GOT3 (cell line): Measurements from ENCODE around the gene WNT6.

Experiments
- DNase-seq: peaks from one replicate; lab custom pipeline; 2025; ENCODE audit warnings: mixed read lengths; lab: John Stamatoyannopoulos, UW

Gene WNT6

DNA sequence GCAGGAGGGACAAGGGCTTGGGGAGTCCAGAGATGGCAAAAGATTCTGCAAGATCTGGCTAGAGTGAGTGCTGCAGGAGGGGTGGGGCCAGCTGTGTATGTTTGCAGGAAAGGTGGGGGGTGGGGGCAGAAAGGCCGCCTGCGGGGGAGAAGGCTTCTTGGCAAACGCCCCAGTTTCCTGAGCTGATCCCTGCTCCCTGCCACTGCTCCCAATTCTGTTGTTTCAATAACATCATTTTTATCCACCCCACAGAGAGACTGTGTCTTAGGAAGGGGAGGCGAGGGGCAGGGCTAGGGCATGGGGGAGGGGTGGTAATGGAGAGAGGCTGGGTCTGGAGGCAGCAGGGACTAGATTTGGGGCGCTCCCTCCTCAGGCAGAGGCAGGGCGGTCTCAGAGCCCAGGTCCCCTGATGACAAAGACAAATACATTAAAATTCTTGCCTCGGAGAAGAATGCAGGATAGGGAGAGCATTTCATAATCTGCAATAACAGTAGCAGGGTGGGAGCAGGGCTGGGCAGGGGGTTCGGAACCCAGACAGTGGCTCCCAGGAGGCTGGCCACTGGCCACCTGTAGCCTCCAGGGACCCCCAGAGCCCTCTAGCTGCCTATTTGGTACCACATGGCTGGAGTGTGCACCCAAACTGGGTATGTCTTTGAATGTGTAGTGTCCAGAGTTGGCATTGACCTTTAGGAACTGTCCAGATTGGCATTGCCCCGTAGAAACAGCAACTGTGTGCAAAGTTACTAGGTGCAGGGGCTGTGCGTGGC, 2.1 kb upstream of the WNT6 start:
- no peak for DNase-seq

DNA sequence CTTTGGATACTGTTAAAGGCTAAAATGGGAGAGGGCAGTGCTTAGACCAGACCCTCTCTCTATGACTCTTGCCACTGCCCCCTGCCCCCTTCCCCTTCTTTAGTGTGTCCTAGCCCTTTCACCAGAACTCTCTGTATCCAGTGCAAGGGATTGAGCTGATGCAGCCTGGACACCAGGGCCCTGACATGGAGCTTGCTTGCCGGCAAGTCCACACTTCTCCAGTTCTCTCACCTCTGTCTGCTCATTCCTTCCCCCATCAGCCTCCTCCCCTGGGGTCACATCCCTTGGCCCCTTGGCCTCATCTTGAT, 1.5 kb upstream of the WNT6 start:
- no peak for DNase-seq

DNA sequence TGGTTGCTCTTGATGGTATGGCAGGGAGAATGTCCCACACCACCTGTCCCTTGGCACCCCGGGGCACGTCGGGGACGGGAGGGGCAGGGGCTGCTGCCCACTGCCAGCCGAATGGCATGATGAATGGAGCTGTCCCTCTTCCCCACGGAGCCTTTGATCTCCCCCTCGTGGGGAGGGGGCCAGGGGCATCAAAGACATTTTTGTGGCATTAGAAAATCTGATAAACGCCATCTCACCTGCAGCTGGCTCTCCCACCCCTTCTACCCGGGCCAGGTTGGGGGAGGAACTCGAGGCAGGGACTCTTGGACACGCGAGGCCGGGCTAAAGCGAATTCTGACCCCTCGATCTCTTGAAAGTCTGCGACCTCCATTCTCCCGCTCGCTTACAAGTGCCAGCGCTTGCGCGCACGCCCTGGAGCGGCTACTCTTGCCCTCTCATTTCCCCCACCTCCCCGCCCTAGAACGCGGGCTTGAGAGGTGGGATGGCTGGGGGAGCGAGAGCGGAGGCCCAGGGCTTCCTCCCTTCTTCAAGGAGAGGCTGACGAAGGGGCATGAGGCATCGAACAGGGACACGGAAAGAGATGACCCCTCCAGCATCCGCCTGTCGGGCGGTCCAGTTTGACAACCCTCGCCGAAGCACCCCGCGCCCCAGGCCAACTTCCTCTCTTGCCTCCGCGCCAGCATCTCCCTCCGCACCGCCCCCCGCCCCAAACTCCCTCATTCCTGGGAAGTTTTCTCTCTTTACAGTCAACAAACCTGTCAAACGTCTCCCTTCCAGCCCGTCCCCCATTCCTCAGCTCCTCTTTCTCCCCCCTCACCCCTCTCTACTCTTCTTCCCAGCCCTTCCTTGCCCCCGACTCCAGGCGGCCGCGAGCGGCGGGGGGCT, 692 bp upstream of the WNT6 start:
- DNase-seq = no peak

DNA sequence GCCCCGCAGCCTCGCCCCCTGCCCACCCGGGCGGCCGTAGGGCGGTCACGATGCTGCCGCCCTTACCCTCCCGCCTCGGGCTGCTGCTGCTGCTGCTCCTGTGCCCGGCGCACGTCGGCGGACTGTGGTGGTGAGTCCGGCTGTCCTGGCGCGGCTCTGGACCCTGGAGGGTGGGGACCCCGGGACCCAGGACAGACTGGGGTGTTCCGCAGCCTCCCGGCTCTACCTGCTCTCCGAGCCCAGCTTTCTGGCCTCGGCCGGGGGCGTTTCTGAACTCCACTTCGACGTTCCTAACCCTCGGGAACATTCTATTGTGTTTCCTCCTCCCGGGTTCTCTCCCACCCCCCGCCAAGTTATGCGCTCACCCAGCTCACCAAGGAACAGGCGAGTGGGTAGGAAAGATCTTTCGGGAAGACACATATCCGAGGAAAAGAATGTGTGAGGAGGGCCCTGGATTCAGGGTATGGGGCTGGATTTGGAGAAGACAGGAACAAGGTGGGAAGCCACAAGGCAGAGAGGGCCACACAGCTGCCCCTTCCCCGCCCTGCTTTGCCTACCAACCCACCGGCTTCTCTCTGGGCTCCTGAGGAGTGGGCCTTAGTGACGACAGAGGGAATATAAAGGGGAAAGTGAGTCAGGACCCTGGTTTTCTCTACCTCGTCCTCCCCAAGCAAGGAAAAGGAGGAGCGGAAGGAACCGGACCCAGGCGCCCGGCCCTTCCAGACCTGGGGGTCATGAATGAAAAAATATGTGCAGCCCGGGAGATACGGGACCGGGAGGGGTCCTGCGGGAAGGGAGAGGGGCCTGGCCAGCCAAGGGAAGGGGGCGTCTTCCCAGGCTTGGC, 605 bp downstream of the WNT6 start:
- no peak for DNase-seq

DNA sequence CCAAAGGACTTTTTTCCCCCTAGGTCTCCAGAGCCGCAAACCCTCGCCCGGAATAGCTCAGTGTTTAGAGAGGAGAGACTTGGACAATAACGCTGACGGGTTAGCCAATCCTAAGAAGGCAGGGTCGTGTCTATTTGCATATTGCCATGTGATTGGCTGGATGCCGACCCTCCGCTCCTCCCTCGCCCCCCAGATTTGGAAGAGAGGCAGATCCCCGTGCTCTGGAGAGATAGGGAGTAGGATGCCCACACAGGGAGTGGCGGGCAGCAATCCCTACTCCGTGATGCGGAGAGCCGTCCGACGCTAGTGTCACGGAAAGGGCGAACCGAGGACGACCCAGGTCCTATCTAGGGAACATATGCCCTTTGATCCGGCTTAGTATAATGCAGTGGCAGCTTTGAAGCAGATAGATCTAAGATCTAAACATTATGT, 1.4 kb downstream of the WNT6 start:
- no peak for DNase-seq

DNA sequence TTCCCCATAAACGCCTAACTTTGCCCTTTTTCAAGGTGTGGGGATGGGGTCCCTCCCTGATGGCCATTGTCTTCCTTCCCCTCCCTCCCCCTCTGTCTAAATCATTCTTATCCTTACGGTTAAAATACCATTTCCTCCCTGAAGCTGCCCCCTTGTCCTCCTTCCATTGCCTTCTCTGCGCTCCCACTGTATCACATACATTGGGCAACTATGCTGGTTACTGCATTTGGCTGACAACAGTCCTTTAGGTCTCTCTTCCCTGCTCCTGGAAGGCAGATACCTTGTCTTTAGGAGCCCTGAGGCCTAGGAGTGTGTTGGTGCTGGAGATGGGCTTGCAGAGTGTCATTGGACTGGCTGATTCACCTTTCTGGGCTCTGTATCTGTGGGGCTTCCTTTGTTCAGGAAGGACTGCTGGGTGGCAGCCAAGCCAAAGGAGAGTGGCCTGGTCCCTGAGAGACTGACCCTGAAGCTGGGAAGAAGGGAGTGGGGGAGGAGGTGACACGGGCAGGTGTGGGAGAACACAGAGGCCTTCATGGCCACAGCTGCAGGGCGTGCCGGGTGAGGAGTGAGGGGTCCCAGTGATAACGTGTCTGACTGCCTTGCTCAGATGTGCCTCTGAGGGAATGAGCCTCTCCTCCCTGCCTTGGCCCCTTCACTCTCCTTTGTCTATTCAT, 2.2 kb downstream of the WNT6 start:
- DNase-seq = no peak

DNA sequence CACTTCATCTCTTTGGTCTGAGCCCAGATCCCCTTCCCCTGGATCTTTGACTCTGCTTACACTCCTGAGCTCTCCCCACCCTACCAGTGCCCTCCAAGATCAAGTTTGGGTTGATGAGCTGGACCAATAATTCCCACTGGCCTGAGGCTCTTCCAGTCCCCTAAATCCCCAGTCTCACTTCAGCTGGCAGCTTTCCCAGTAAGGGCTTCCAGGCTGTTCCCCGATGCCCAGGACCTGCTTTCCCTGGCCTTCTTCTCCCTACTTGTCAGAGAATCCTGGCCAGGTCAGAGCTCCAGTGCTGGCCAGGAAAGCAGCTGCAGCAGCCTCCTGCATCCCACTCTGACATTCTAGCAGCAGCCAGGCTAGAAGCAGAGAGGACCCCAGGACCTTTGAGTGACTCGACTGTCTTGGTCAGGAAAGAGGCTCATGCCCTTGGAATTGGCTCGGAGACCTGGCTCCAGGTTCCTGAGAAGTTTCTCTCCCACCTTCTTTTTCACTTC, 3.5 kb downstream of the WNT6 start:
- DNase-seq = no peak

DNA sequence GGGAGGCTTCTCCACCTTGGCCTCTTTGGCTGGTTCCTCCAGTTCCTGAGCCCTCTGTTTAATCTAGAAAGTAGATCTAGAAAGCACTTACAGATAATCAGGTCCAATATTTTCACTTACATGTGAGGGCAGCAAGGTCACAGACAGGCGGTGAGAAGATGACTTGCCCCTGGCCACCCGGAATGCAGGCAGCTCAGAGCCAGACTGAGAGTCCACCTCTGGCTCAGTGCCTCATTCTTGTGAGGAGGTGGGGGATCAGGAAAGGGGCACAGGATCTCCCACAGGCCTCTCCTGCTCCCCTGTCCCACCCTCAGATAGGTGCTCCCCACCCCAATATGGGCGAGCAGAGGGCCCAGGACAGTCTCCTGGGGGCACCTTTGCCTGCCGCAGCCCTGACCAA, 5.8 kb downstream of the WNT6 start:
- DNase-seq = no peak

DNA sequence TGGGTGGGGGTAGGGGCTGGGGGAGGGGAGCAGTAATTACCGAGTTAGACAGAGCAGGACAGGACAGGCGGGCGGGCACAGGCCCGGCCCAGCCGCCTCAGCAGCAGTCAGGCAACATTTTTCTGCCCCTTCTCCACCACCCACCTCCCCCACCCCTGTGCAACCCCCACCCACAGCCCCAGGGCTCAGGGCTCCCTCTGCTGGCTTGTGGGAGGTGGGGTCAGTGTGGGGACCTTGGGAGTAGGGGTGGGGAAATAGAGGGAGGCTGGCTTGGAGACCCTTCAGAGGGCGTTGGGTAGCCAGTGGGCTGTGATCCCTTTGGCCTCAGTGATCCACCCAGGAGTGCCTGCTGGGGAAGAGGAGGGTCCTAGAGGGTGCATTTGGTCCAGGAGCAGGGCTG, 6.4 kb downstream of the WNT6 start:
- no peak for DNase-seq

DNA sequence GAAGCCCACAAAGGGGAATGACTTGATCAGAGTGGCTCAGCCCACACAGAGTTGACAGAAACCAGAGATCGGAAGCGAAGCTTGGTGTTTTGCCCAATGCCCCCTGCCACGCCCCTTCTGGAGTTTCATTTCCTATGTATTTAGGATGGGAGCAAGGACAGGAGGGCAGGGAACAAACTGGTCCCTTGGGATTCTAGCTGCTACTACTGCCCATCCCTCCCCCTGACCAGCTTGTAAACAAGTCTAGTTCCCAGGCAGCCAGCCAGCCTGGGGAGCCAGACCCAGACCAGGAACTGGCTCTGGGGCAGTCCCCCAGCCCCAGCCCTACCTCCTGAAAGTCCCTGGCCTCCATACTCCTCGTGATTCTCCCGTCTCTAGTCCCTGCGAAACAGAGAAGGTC, 8.3 kb downstream of the WNT6 start:
- DNase-seq = no peak

DNA sequence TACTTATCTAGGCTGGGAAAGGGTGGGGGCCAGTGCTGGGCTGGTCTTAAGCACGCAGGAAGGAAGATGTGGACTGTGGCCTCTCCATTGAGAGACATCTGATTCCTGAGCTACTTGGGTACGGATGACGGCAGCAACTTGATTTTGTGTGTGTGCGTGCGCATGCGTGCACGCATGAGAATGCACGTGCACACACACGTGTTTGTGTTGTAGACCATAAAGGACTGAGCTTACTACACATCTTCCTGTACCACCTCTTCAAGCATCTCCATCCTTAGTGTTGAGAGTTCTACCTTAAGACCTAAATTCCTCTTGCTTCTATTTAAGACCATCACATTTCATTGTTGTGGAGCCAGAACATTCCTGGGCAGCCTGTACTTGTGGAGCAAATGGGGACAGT, 9.5 kb downstream of the WNT6 start:
- no peak for DNase-seq

DNA sequence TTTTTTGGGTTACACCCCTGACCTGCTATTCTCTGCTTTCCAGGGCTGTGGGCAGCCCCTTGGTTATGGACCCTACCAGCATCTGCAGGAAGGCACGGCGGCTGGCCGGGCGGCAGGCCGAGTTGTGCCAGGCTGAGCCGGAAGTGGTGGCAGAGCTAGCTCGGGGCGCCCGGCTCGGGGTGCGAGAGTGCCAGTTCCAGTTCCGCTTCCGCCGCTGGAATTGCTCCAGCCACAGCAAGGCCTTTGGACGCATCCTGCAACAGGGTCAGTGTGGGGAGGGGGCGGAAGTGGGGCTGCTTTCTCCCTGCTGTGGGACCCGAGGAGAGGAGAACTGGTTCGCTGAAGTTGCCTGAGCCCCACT, 11.4 kb downstream of the WNT6 start:
- no peak for DNase-seq

DNA sequence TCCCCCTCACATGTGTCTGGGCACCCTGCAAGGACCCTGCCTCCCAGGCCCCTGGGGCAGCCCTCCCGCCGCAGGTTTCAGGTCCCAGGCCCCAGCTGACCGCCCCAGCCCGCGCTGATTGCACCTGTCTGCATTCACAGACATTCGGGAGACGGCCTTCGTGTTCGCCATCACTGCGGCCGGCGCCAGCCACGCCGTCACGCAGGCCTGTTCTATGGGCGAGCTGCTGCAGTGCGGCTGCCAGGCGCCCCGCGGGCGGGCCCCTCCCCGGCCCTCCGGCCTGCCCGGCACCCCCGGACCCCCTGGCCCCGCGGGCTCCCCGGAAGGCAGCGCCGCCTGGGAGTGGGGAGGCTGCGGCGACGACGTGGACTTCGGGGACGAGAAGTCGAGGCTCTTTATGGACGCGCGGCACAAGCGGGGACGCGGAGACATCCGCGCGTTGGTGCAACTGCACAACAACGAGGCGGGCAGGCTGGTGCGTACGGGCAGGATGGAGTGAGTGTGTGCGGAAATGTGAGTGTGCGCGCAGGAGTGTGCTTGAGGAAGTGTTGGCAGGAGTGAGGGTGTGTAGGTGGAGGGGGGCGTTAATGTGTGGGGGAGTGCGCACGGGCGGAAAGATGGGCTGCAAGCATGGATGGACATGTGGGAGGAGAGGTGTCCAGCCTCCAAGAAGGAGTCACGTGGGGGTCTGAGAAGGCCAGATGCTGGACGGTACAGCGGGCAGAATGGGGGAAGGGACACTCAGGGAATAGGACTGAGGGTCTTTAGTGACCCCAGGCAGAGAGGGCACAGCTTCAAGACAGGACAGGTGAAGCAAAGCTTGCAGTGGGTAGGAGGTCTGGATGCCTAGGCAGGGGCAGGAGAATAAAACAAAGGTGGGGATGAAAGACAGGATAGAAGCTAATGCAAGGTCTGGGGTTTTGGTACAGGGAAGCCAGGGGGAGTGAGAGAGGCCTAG, 12.0 kb downstream of the WNT6 start:
- no peak for DNase-seq

DNA sequence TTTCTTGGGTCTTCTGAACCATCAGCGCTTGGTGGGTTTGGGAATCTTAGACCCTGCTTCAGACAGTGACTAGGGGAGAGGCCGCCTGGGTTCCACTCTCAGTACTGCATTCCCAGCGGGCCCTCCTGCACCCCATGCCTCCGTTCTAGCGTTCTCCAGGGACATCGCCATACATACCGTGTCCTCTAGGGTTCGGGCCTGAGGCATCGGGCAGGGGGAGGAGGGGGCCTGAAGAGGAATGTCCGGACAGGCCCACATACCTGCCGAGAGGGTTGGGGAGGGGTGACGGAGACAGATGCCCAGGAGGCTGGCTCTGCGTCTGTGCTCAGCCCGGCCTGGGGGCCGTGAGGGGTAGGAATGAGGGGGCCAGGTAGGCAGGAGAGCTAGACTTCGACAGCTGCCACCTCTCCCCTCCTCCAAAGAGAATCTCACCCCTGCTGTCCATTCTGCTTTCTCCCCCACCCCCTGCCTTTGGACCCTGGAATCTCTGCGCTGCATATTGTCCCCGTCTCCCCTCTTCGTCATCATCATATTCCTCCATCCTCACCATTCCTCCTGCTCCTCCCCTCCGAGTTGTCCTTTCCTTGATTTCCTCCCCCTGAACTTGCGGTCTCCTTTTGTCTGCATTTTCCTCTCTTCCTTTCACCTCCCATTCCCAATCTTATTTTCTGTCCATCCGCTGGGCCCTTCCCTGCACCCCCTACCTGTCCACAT, 13.2 kb downstream of the WNT6 start:
- no peak for DNase-seq

DNA sequence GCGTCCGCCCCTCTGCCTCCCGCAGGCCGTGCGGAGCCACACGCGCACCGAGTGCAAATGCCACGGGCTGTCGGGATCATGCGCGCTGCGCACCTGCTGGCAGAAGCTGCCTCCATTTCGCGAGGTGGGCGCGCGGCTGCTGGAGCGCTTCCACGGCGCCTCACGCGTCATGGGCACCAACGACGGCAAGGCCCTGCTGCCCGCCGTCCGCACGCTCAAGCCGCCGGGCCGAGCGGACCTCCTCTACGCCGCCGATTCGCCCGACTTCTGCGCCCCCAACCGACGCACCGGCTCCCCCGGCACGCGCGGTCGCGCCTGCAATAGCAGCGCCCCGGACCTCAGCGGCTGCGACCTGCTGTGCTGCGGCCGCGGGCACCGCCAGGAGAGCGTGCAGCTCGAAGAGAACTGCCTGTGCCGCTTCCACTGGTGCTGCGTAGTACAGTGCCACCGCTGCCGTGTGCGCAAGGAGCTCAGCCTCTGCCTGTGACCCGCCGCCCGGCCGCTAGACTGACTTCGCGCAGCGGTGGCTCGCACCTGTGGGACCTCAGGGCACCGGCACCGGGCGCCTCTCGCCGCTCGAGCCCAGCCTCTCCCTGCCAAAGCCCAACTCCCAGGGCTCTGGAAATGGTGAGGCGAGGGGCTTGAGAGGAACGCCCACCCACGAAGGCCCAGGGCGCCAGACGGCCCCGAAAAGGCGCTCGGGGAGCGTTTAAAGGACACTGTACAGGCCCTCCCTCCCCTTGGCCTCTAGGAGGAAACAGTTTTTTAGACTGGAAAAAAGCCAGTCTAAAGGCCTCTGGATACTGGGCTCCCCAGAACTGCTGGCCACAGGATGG, 14.0 kb downstream of the WNT6 start:
- DNase-seq = no peak

DNA sequence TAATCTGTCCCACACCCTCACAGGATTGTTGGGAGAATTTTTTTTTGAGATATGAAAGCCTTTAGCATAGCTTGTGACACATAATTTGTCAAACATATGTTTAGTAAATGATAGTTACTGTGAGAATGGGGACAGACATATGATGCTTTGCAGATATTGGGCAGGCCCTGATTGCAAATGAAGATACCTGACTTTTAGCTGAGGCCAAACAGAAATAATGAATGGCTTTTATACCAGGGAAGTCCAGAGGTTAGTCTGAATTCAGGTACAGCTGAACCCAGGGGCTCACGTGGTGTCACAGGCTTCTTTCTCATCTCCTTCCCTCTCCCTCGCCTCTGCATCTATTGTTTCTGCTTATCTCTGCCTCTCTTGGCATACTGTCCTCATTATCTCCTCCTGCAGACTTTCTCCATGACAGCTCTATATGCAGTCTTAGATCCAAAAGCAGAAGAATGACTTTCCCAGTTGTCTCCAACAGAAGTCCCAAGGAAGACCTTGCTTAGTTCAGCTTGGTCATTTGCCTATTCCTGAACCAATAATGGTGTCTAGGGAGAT, 16.2 kb downstream of the WNT6 start:
- no peak for DNase-seq

DNA sequence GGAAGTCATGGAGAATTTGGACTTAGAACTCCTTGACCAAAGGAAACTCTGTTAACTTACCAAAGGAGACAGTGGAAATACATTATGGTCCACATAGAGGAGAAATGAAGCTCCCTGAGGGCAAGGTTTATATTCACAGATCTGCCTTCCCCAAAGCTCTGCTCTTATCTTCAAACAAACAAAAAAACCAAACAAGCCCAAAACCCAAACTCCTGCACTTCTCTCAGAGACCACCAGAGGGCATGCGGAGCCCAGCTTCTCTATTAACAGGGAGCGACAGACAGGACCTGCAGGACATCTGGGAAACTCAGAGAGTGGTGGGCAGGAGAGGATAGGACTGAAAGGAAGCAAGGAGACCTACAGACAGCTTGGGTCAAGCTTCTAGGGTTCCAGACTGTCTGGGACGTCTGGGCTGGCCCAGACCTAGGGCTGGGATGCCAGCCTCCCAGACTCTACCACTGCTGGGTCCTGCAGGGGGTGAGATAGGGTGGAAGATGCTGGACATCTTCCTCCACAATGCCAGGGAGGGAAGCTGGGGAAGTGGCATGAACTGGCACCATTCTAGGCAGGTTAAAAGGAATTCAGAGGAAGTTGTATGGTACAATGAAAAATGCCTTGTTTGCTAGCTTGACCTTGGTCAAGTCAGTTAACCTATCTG, 17.1 kb downstream of the WNT6 start:
- DNase-seq = no peak

DNA sequence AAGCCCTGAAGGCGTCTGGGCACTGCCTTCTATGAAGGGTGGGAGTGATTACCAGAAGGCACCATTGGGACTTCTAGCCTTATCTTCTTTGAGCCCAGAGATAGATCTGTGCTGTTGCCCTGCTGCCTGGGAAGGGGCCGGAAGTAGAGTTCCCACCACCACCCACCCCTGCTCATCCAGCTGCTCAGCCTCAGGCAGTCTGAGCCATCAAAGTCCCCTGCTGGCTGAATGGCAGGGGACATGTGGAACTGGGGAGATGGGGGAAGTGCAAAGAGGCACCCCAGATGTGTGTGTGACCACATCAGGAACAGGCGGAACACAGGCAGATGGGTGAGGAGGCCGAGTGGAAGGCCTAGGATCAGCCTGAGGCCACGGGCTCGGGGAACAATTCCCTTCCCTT, 17.7 kb downstream of the WNT6 start:
- no peak for DNase-seq
